ENCODE results near the gene CIPC. TPM values are rescaled to one million over a fixed set of nuclear protein-coding genes. Genes with fewer than 3 reads are reported as not detected.

CIPC gene
- total and polyA plus RNA-seq, 2 of the 4 experiments (the other 2 are of a cell fraction) = 6.6 to 12.9 TPM

DNA sequence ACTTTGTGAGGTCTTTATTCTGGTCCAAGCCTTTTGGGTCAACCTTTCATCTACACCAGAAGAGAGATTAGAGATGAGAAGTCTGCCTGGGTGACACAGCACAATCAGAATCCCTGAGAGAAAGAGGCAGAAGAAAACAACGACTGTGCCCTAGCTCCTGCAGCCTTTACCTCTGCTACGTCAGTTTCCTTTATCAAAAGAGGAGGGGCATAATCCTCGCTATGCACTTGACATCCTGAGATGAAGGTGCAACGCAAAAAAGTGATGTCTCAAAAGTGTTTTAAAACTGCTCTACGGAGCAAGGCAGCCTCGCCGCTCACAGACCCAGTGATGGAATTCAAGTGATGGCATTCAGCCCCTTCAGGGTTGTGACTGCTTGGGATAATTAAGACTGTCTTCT, 21.8 kb downstream of the CIPC start:
- ChIA-PET POLR2A (ENCODE audit: unreplicated experiment) (no interaction called here), CTCF (no interaction called here)
- peaks cover 17% of the 10 kb centered on the region; the same call in 1 of the 2 replicates for H3K27me3 ChIP-seq (ENCODE audit: control insufficient read depth, insufficient read depth, low read length)
- intact Hi-C loops (cut with micrococcal nuclease) (no loop called here), dilution Hi-C loops (cut with HindIII; ENCODE audit: low sequenced_read_pairs, unreplicated experiment) (no loop called here), in situ Hi-C loops (cut with MboI; ENCODE audit: low sequenced_read_pairs) (no loop called here)
- no peak overlapping the region for H3K14ac ChIP-seq (replicated peaks; ENCODE audit: low read depth, low read length)
- no peak overlapping the region for H4K5ac ChIP-seq (ENCODE audit: low read depth, low read length)
- H2BK20ac ChIP-seq (ENCODE audit: low read depth, low read length) = no peak overlapping the region
- no peaks in the 10 kb centered on the region for H3K9me1 ChIP-seq (ENCODE audit: insufficient read depth, low read length)
- H3K4me3 ChIP-seq (ENCODE audit: insufficient read depth, low read depth, low read length) = no peak overlapping the region
- no peak overlapping the region for H2AFZ ChIP-seq (replicated peaks; ENCODE audit: low read length, poor library complexity)
- WGBS, 2 experiments (ENCODE audit: extremely low coverage in 2 of 2, insufficient read length in 1 of 2) = 93% methylated on average over 3 of the region's 7 CpGs; no CpG with 5 or more reads in 1 of the 2 experiments
- no peak overlapping the region for H2AK5ac ChIP-seq (ENCODE audit: low read depth, low read length)
- H4K8ac ChIP-seq (ENCODE audit: low read depth in 2 of 2, low read length in 2 of 2) = no peak overlapping the region
- H4K91ac ChIP-seq (ENCODE audit: insufficient read depth, low read depth, low read length) = no peak overlapping the region
- H3K9ac ChIP-seq (ENCODE audit: low read depth, low read length) = no peak overlapping the region
- H3K4me2 ChIP-seq (ENCODE audit: low read depth, low read length) = no peak overlapping the region
- H4K20me1 ChIP-seq (ENCODE audit: insufficient read depth, low read length) = no peaks in the 10 kb centered on the region
- no peak for DNase-seq
- TF ChIP-seq RCOR1 (IDR thresholded peaks at IDR 0.05; ENCODE audit: insufficient replicate concordance, low read length) (no peak), SMC3 (IDR thresholded peaks at IDR 0.05; ENCODE audit: low read depth, low read length) (no peak), RFX5 (IDR thresholded peaks at IDR 0.05; ENCODE audit: low read depth, low read length) (no peak), CEBPB (IDR thresholded peaks at IDR 0.05; ENCODE audit: low read depth, low read length) (no peak), BHLHE40 (IDR thresholded peaks at IDR 0.05; ENCODE audit: low read depth, low read length) (no peak), POLR2A (IDR thresholded peaks at IDR 0.05; ENCODE audit: low read depth, low read length) (no peak), RAD21 (IDR thresholded peaks at IDR 0.05; ENCODE audit: low read length) (no peak), CHD1 (IDR thresholded peaks at IDR 0.05; ENCODE audit: low read depth, low read length) (no peak)
- TF ChIP-seq, protein P1, sequence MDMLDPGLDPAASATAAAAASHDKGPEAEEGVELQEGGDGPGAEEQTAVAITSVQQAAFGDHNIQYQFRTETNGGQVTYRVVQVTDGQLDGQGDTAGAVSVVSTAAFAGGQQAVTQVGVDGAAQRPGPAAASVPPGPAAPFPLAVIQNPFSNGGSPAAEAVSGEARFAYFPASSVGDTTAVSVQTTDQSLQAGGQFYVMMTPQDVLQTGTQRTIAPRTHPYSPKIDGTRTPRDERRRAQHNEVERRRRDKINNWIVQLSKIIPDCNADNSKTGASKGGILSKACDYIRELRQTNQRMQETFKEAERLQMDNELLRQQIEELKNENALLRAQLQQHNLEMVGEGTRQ (IDR thresholded peaks at IDR 0.05; ENCODE audit: low read depth, low read length) = no peak
- TF ChIP-seq, protein P2, sequence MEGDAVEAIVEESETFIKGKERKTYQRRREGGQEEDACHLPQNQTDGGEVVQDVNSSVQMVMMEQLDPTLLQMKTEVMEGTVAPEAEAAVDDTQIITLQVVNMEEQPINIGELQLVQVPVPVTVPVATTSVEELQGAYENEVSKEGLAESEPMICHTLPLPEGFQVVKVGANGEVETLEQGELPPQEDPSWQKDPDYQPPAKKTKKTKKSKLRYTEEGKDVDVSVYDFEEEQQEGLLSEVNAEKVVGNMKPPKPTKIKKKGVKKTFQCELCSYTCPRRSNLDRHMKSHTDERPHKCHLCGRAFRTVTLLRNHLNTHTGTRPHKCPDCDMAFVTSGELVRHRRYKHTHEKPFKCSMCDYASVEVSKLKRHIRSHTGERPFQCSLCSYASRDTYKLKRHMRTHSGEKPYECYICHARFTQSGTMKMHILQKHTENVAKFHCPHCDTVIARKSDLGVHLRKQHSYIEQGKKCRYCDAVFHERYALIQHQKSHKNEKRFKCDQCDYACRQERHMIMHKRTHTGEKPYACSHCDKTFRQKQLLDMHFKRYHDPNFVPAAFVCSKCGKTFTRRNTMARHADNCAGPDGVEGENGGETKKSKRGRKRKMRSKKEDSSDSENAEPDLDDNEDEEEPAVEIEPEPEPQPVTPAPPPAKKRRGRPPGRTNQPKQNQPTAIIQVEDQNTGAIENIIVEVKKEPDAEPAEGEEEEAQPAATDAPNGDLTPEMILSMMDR (conservative IDR thresholded peaks at IDR 0.05; ENCODE audit: low read depth, low read length) = no peak
- no peak overlapping the region for H3K27ac ChIP-seq (ENCODE audit: insufficient read depth, low read length)
- ATAC-seq (ENCODE audit: low read depth) = no peak
- no peak overlapping the region for H3K18ac ChIP-seq (ENCODE audit: low read depth, low read length)
- peaks cover 3% of the 10 kb centered on the region; the same call in 1 of the 2 replicates for H3K36me3 ChIP-seq (ENCODE audit: control insufficient read depth, insufficient read depth, low read length)
- no peak overlapping the region for H2BK120ac ChIP-seq (ENCODE audit: low read depth, low read length)
- H3K9me3 ChIP-seq (ENCODE audit: control insufficient read depth, insufficient read depth, low read length) = no peaks in the 10 kb centered on the region
- no TSS peak for BruUV-seq (replicated peaks)
- H3K79me1 ChIP-seq (ENCODE audit: low read depth in 1 of 2, low read length in 2 of 2) = no peaks in the 10 kb centered on the region
- H3K4ac ChIP-seq (ENCODE audit: low read depth, low read length) = no peak overlapping the region
- H2BK5ac ChIP-seq (ENCODE audit: low read depth, low read length, poor library complexity, severe bottlenecking) = no peak overlapping the region
- no peak overlapping the region for H2BK15ac ChIP-seq (ENCODE audit: low read depth, low read length)
- no peak overlapping the region for H3K56ac ChIP-seq (ENCODE audit: extremely low read depth, insufficient read depth, low read length)
- H3K23ac ChIP-seq (ENCODE audit: low read depth, low read length) = no peak overlapping the region
- no peak overlapping the region for H2AK9ac ChIP-seq (replicated peaks; ENCODE audit: low read depth, low read length, poor library complexity)
- H3K4me1 ChIP-seq (ENCODE audit: control insufficient read depth, insufficient read depth, low read length) = no peaks in the 10 kb centered on the region; the same call in 1 of the 2 replicates

Data from IMR-90 (cell line).